CD4-positive, alpha-beta memory T cell (primary cell): ENCODE results near the gene LCORL. TPM values are rescaled to one million over a fixed set of nuclear protein-coding genes. Genes with fewer than 3 reads are reported as not detected.
"Not testable (repeated sequence)": the region's sequence is repeated elsewhere in the genome, so short reads cannot be mapped to it uniquely, and the experiment has no call there.

Experiments used
- CTCF ChIA-PET: fragments of 350-600 bp; sonication (Branson Sonifier 250); formaldehyde crosslinking; loops from one replicate; lab custom pipeline; 2021; ENCODE audit warnings: inconsistent platforms; ENCODE audit not compliant: partially characterized antibody; lab: Charles Lee
- POLR2A ChIA-PET: fragments of 350-600 bp; sonication (Branson Sonifier 250); formaldehyde crosslinking; loops from one replicate; lab custom pipeline; 2021; ENCODE audit not compliant: partially characterized antibody; lab: Charles Lee
- DNase-seq, 5 donors: peaks; one replicate each; pipeline versions ENCODE4 v3.0.0 to v3.0.0-alpha.2; 2020 to 2022; ENCODE audit warnings: mixed read lengths in 1 of 5
- H3K27ac ChIP-seq: one replicate; pipeline ENCODE4 v1.7.0; 2013; ENCODE audit warnings: low read depth, low read length
- H3K27me3 ChIP-seq: 2 replicates; pipeline ENCODE4 v1.7.0; 2013; ENCODE audit warnings: mild to moderate bottlenecking, low read length, moderate library complexity; ENCODE audit not compliant: insufficient read depth
- H3K36me3 ChIP-seq: 2 replicates; pipeline ENCODE4 v1.7.0; 2013; ENCODE audit warnings: mild to moderate bottlenecking, low read length, moderate library complexity; ENCODE audit not compliant: insufficient read depth
- H3K4me1 ChIP-seq: 2 replicates; pipeline ENCODE4 v1.7.0; 2013; ENCODE audit warnings: mild to moderate bottlenecking, low read length, moderate library complexity; ENCODE audit not compliant: insufficient read depth
- H3K4me3 ChIP-seq, 2 donors: one replicate each; pipeline ENCODE4 v1.7.0; 2013; ENCODE audit warnings: low read length in 2 of 2, mild to moderate bottlenecking in 1 of 2
- H3K9me3 ChIP-seq, 2 donors: one replicate each; pipeline ENCODE4 v1.7.0; 2013; ENCODE audit warnings: low read length in 2 of 2, control low read depth in 1 of 2; ENCODE audit not compliant: control insufficient read depth in 1 of 2
- H3K27ac Mint-ChIP-seq, 7 donors: one replicate each; pipeline ENCODE4 v1.8.0; 2020 to 2021; ENCODE audit warnings: mixed read lengths in 7 of 7, mild to moderate bottlenecking in 6 of 7, inconsistent platforms in 3 of 7, moderate library complexity in 3 of 7
- H3K27me3 Mint-ChIP-seq, 2 donors: one replicate each; pipeline ENCODE4 v1.8.0; 2020 to 2021; ENCODE audit warnings: mixed read lengths in 2 of 2
- H3K36me3 Mint-ChIP-seq, 2 donors: one replicate each; pipeline ENCODE4 v1.8.0; 2020 to 2021; ENCODE audit warnings: mixed read lengths in 2 of 2, inconsistent platforms in 1 of 2, mild to moderate bottlenecking in 1 of 2
- H3K4me1 Mint-ChIP-seq, 4 donors: one replicate each; pipeline ENCODE4 v1.8.0; 2020 to 2021; ENCODE audit warnings: mixed read lengths in 4 of 4, mild to moderate bottlenecking in 1 of 4
- H3K4me3 Mint-ChIP-seq, 8 donors: one replicate each; pipeline ENCODE4 v1.8.0; 2020 to 2021; ENCODE audit warnings: mixed read lengths in 8 of 8, mild to moderate bottlenecking in 7 of 8, moderate library complexity in 6 of 8, inconsistent platforms in 3 of 8
- H3K9me3 Mint-ChIP-seq, 8 donors: one replicate each; pipeline ENCODE4 v1.8.0; 2020 to 2021; ENCODE audit warnings: mixed read lengths in 8 of 8, mild to moderate bottlenecking in 5 of 8, inconsistent platforms in 3 of 8, moderate library complexity in 1 of 8
- intact Hi-C: fragments of 100-400 bp; cut with micrococcal nuclease; formaldehyde crosslinking; loops from one replicate; pipeline ENCODE4 v1.15.1; 2023
- polyA plus RNA-seq, 2 donors: library from polyadenylated mRNA; unstranded; fragments of 300-500 nt; fragmentation: Illumina TruSeq; gene quantifications; one replicate each; pipeline ENCODE4 v1.2.3, GENCODE V29; 2021
- total RNA-seq, 2 experiments: library from RNA; stranded (reverse); gene quantifications; one replicate each; pipeline ENCODE4 v1.2.3, GENCODE V29; 2021

LCORL gene
- total and polyA plus RNA-seq, 4 experiments from 2014 or later, result 5.9 to 14.5 (median 9.1) TPM

GRCh38 chr4:17866810-17867209 is 154.7 kb downstream of the LCORL start:
- CTCF ChIA-PET, result no interaction called here
- H3K4me3 Mint-ChIP-seq, result no peak overlapping the region
- Histone ChIP-seq H3K27me3 (no peaks in the 10 kb centered on the region), H3K9me3 (peaks cover 0 to 5% of the 10 kb centered on the region in 2 donors), H3K27ac (no peak overlapping the region), H3K4me1 (no peaks in the 10 kb centered on the region), H3K36me3 (no peaks in the 10 kb centered on the region), H3K4me3 (no peak overlapping the region)
- H3K36me3 Mint-ChIP-seq, result peaks cover 14% of the 10 kb centered on the region in 2 donors
- H3K27ac Mint-ChIP-seq, result no peak overlapping the region
- intact Hi-C loops, result no loop called here
- POLR2A ChIA-PET, result no interaction called here
- no peak for DNase-seq
- no peaks in the 10 kb centered on the region for H3K4me1 Mint-ChIP-seq
- no peaks in the 10 kb centered on the region for H3K27me3 Mint-ChIP-seq
- peaks cover under 1 to 21% (median 12%) of the 10 kb centered on the region in 8 donors for H3K9me3 Mint-ChIP-seq

DNA sequence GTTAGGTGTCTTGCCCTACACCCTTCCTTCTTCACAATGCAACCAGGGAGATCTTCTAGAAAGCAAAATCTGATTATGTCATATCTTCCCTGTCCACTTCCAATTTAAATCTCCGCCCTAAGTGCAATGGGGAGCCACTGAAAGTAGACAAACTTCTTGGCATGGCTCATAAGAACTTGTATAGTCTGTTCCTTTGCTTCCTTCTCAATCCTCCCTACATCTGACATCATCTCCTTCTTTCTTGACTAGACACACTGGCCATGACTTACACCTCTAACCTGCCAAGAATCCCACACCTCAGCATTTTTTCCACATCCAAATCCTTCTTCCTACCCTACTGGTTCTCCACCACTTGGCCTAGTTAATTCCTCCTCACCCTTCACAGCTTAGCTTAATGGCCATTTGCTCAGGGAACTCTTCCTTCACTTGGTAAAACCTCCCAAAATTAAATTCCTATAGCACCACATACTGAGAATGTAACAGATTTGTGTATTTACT is 155.6 kb downstream of the LCORL start:
- H3K4me3 ChIP-seq, result no peak overlapping the region
- Mint-ChIP-seq H3K4me3 (no peak overlapping the region), H3K27ac (no peak overlapping the region), H3K36me3 (peaks cover 17 to 18% of the 10 kb centered on the region in 2 donors), H3K9me3 (peaks cover 4 to 25% (median 15%) of the 10 kb centered on the region in 8 donors), H3K27me3 (no peaks in the 10 kb centered on the region), H3K4me1 (no peaks in the 10 kb centered on the region)
- H3K27ac ChIP-seq, result no peak overlapping the region
- ChIA-PET CTCF (no interaction called here), POLR2A (no interaction called here)
- peaks cover 0 to 5% of the 10 kb centered on the region in 2 donors for H3K9me3 ChIP-seq
- no peak for DNase-seq
- intact Hi-C loops, result no loop called here
- no peaks in the 10 kb centered on the region for H3K4me1 ChIP-seq
- no peaks in the 10 kb centered on the region for H3K36me3 ChIP-seq
- H3K27me3 ChIP-seq, result no peaks in the 10 kb centered on the region

DNA sequence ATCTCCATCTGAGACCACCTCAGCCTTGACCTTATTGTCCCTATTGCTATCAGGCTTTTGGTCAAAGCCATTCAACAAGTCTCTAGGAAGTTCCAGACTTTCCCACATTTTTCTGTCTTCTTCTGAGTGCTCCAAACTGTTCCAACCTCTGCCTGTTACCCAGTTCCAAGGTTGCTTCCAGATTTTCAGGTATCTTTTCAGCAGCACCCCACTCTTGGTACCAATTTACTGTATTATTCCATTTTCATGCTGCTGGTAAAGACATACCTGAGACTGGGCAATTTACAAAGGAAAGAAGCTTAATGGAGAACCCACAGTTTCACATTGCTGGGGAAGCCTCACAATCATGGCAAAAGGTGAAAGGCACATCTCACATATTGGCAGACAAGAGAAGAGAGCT is 159.6 kb downstream of the LCORL start:
- intact Hi-C loops, H3K4me1 Mint-ChIP-seq, H3K4me3 Mint-ChIP-seq, H3K4me3 ChIP-seq, H3K27me3 ChIP-seq, H3K4me1 ChIP-seq, H3K27ac ChIP-seq, H3K27me3 Mint-ChIP-seq, H3K9me3 ChIP-seq, DNase-seq, H3K27ac Mint-ChIP-seq, CTCF ChIA-PET, POLR2A ChIA-PET, H3K36me3 ChIP-seq: not testable (repeated sequence)
- Mint-ChIP-seq H3K36me3 (peaks cover 25 to 31% of the 10 kb centered on the region in 2 donors), H3K9me3 (peaks cover 7 to 35% (median 19%) of the 10 kb centered on the region in 8 donors)

DNA sequence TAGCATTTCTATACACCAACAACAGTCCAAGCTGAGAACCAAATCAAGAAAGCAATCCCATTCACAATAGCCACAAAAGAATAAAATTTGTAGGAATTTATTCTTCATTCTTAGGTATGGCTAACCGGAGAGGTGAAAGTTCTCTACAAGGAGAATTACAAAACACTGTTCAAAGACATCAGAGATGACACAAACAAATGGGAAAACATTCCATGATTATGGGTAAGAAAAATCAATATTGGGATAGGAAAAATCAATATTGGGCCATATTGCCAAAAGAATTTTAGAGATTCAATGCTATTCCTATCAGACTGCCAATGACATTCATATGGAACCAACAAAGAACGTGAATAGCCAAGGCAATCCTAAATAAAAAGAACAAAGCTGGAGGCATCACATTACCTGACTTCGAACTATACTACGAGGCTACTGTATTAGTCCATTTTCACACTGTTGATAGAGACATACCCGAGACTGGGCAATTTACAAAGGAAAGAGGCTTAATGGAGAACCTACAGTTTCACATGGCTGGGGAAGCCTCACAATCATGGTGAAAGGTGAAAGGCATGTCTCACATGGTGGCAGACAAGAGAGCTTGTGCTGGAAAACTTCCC is 161.7 kb downstream of the LCORL start:
- peaks cover 0 to 5% of the 10 kb centered on the region in 2 donors for H3K9me3 ChIP-seq
- H3K4me3 Mint-ChIP-seq, result no peak overlapping the region
- H3K36me3 Mint-ChIP-seq, result peaks cover 25 to 31% of the 10 kb centered on the region in 2 donors
- H3K4me1 ChIP-seq, result no peaks in the 10 kb centered on the region
- H3K27ac ChIP-seq, result no peak overlapping the region
- no peaks in the 10 kb centered on the region for H3K4me1 Mint-ChIP-seq
- no peaks in the 10 kb centered on the region for H3K27me3 ChIP-seq
- ChIA-PET CTCF (no interaction called here), POLR2A (no interaction called here)
- no peak overlapping the region for H3K27ac Mint-ChIP-seq
- no peak for DNase-seq
- H3K9me3 Mint-ChIP-seq, result peaks cover 7 to 35% (median 19%) of the 10 kb centered on the region in 8 donors
- no peaks in the 10 kb centered on the region for H3K27me3 Mint-ChIP-seq
- H3K36me3 ChIP-seq, result no peaks in the 10 kb centered on the region
- H3K4me3 ChIP-seq, result no peak overlapping the region
- intact Hi-C loops, result no loop called here

- intact Hi-C loops, result no loop called here
- Mint-ChIP-seq H3K27ac (no peak overlapping the region), H3K9me3 (peaks cover 0 to 6% (median 4%) of the 10 kb centered on the region in 8 donors), H3K27me3 (no peaks in the 10 kb centered on the region), H3K36me3 (peaks cover 5 to 7% of the 10 kb centered on the region in 2 donors), H3K4me3 (no peak overlapping the region), H3K4me1 (no peaks in the 10 kb centered on the region)
- POLR2A ChIA-PET, result no interaction called here
- Histone ChIP-seq H3K36me3 (no peaks in the 10 kb centered on the region), H3K4me1 (no peaks in the 10 kb centered on the region), H3K27ac (no peak overlapping the region), H3K27me3 (no peaks in the 10 kb centered on the region), H3K9me3 (no peaks in the 10 kb centered on the region), H3K4me3 (no peak overlapping the region)
- CTCF ChIA-PET, result interaction anchor here (1.2 kb wide), 1 partner anchor 37 kb away, joined by 3 read pairs; no protein-coding TSS in a partner anchor
- DNase-seq, result no peak
Measured at GRCh38 chr4:17854036-17854435, 167.5 kb downstream of the LCORL start.

DNA sequence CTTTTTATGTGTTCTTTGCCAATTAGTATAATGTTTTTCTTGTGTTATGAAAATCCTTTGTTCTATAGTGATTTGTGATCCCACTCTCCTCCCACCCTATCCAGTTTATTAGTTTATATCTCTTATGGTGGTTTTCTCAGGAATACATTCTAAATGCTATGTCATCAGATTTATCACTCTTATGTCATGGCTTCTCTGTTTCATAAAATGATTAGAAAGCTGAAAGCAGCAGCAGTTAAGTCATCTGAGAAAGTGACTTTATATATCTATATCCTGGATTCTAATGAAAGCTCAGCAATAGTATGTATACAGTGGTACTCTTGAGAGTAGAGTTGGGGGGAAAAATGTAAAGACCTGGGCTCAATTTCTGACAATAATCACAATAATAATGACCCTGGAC is 169.6 kb downstream of the LCORL start:
- H3K9me3 ChIP-seq, result no peaks in the 10 kb centered on the region
- no peaks in the 10 kb centered on the region for H3K36me3 ChIP-seq
- Mint-ChIP-seq H3K27ac (no peak overlapping the region), H3K27me3 (no peaks in the 10 kb centered on the region), H3K9me3 (peaks cover 0 to 1% (median 0%) of the 10 kb centered on the region in 8 donors), H3K4me1 (no peaks in the 10 kb centered on the region), H3K4me3 (no peak overlapping the region), H3K36me3 (peaks cover 1% of the 10 kb centered on the region in 2 donors)
- POLR2A ChIA-PET, result no interaction called here
- no peak overlapping the region for H3K27ac ChIP-seq
- H3K4me3 ChIP-seq, result no peak overlapping the region
- CTCF ChIA-PET, result no interaction called here
- no peak for DNase-seq
- intact Hi-C loops, result no loop called here
- no peaks in the 10 kb centered on the region for H3K27me3 ChIP-seq
- no peaks in the 10 kb centered on the region for H3K4me1 ChIP-seq

DNA sequence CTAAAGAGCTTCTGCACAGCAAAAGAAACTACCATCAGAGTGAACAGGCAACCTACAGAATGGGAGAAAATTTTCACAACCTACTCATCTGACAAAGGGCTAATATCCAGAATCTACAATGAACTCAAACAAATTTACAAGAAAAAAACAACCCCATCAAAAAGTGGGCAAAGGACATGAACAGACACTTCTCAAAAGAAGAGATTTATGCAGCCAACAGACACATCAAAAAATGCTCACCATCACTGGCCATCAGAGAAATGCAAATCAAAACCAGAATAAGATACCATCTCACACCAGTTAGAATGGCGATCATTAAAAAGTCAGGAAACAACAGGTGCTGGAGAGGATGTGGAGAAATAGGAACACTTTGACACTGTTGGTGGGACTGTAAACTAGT is 171.3 kb downstream of the LCORL start:
- H3K4me3 Mint-ChIP-seq, H3K9me3 ChIP-seq, H3K4me1 ChIP-seq, H3K27me3 Mint-ChIP-seq, H3K27me3 ChIP-seq, H3K4me1 Mint-ChIP-seq, DNase-seq, H3K27ac ChIP-seq, H3K36me3 Mint-ChIP-seq, POLR2A ChIA-PET, CTCF ChIA-PET, H3K27ac Mint-ChIP-seq, H3K36me3 ChIP-seq, intact Hi-C loops, H3K9me3 Mint-ChIP-seq, H3K4me3 ChIP-seq: not testable (repeated sequence)
